Ureter (tissue), 1 donor: Measurements from ENCODE around the gene RASD2. TPM values are rescaled to one million over a fixed set of nuclear protein-coding genes. Genes with fewer than 3 reads are reported as not detected.

ENCODE experiments used
- total RNA-seq: library from RNA; stranded (reverse); gene quantifications from one replicate; pipeline ENCODE4 v1.2.4, GENCODE V29; 2023
- donor health status: DM: yes; HTN: yes; CAD: no.

Gene RASD2
- total RNA-seq, 1 donor from 2014 or later, result 8.7 TPM

Other genes with a start within 250 kb of the RASD2 start
- gene TOM1, start 240.9 kb upstream of the RASD2 start, total RNA-seq, result 36.9 TPM
- gene HMOX1, start 159.7 kb upstream of the RASD2 start, total RNA-seq, result 6.8 TPM
- 27.9 TPM for gene MCM5, start 140.7 kb upstream of the RASD2 start, total RNA-seq
- 3.4 TPM for gene MB, start 76.5 kb downstream of the RASD2 start, total RNA-seq
- gene APOL6, start 107.6 kb downstream of the RASD2 start, total RNA-seq, result 37.2 TPM
- not detected for gene APOL5, start 177.0 kb downstream of the RASD2 start, total RNA-seq